H9 (cell line): ENCODE data around the gene POU2F1. TPM values are rescaled to one million over a fixed set of nuclear protein-coding genes. Genes with fewer than 3 reads are reported as not detected.

ENCODE experiments used
- DNase-seq: peaks from one replicate; pipeline ENCODE4 v3.0.0-alpha.2; 2017
- H2AFZ ChIP-seq: one replicate; pipeline ENCODE4 v1.6.1; 2013; ENCODE audit warnings: mild to moderate bottlenecking, low read length, control low read depth, moderate library complexity
- H2AK5ac ChIP-seq: 2 replicates; pipeline ENCODE4 v1.6.1; 2013; ENCODE audit warnings: low read length, control low read depth, mixed read lengths; ENCODE audit not compliant: insufficient read length
- H2BK120ac ChIP-seq: one replicate; pipeline ENCODE4 v1.6.1; 2013; ENCODE audit warnings: low read depth, mild to moderate bottlenecking, low read length, control low read depth, inconsistent platforms; ENCODE audit not compliant: poor library complexity, severe bottlenecking
- H2BK12ac ChIP-seq: 2 replicates; pipeline ENCODE4 v1.6.1; 2013; ENCODE audit warnings: low read length, control low read depth, mixed read lengths, low read depth; ENCODE audit not compliant: insufficient read length
- H2BK15ac ChIP-seq: 2 replicates; pipeline ENCODE4 v1.6.1; 2013; ENCODE audit warnings: low read depth, low read length, control low read depth
- H2BK20ac ChIP-seq: one replicate; pipeline ENCODE4 v1.6.1; 2013; ENCODE audit warnings: low read depth, mild to moderate bottlenecking, low read length, control low read depth, inconsistent platforms; ENCODE audit not compliant: poor library complexity, severe bottlenecking
- H2BK5ac ChIP-seq: 2 replicates; pipeline ENCODE4 v1.6.1; 2013; ENCODE audit warnings: low read length, control low read depth, mixed read lengths; ENCODE audit not compliant: insufficient read length
- H3K14ac ChIP-seq: 2 replicates; pipeline ENCODE4 v1.6.1; 2013; ENCODE audit warnings: low read length, control low read depth; ENCODE audit not compliant: insufficient read depth
- H3K18ac ChIP-seq: 2 replicates; pipeline ENCODE4 v1.6.1; 2013; ENCODE audit warnings: low read depth, mild to moderate bottlenecking, mixed read lengths, low read length, control low read depth; ENCODE audit not compliant: insufficient read length
- H3K23ac ChIP-seq: 2 replicates; pipeline ENCODE4 v1.6.1; 2013; ENCODE audit warnings: low read length, control low read depth, mixed read lengths, low read depth; ENCODE audit not compliant: insufficient read length
- H3K23me2 ChIP-seq: 2 replicates; pipeline ENCODE4 v1.6.1; 2013; ENCODE audit warnings: low read depth, mild to moderate bottlenecking, mixed read lengths, low read length, control low read depth; ENCODE audit not compliant: insufficient read length, poor library complexity, severe bottlenecking
- H3K27ac ChIP-seq: 2 replicates; pipeline ENCODE4 v1.5.1; 2013; ENCODE audit warnings: low read length, control low read depth, mixed read lengths, low read depth; ENCODE audit not compliant: insufficient read length
- H3K27me3 ChIP-seq: 2 replicates; pipeline ENCODE4 v1.6.1; 2013; ENCODE audit warnings: low read length, control low read depth, inconsistent platforms; ENCODE audit not compliant: insufficient read depth
- H3K4ac ChIP-seq: 2 replicates; pipeline ENCODE4 v1.6.1; 2013; ENCODE audit warnings: low read depth, mild to moderate bottlenecking, control low read depth, inconsistent platforms, low read length, moderate library complexity
- H3K4me1 ChIP-seq: 2 replicates; pipeline ENCODE4 v1.6.1; 2013; ENCODE audit warnings: low read length, control low read depth, inconsistent platforms; ENCODE audit not compliant: insufficient read depth
- H3K4me2 ChIP-seq: 2 replicates; pipeline ENCODE4 v1.6.1; 2013; ENCODE audit warnings: low read length, control low read depth, mixed read lengths; ENCODE audit not compliant: insufficient read length, insufficient read depth
- H3K56ac ChIP-seq: 2 replicates; pipeline ENCODE4 v1.6.1; 2013; ENCODE audit warnings: low read depth, mild to moderate bottlenecking, mixed read lengths, low read length, control low read depth; ENCODE audit not compliant: insufficient read length
- H3K79me1 ChIP-seq: 2 replicates; pipeline ENCODE4 v1.6.1; 2013; ENCODE audit warnings: low read depth, mild to moderate bottlenecking, moderate library complexity, low read length, control low read depth, inconsistent platforms; ENCODE audit not compliant: insufficient read depth, poor library complexity, severe bottlenecking
- H3K79me2 ChIP-seq: 2 replicates; pipeline ENCODE4 v1.6.1; 2013; ENCODE audit warnings: low read length, control low read depth, inconsistent platforms; ENCODE audit not compliant: insufficient read depth
- H3K9ac ChIP-seq: 2 replicates; pipeline ENCODE4 v1.6.1; 2013; ENCODE audit warnings: low read length, control low read depth, mixed read lengths; ENCODE audit not compliant: insufficient read length; ENCODE audit errors: extremely low read depth
- H3K9me3 ChIP-seq: one replicate; pipeline ENCODE4 v1.6.1; 2013; ENCODE audit warnings: low read depth, low read length, inconsistent platforms; ENCODE audit not compliant: control insufficient read depth
- H3T11ph ChIP-seq: one replicate; pipeline ENCODE4 v1.6.1; 2013; ENCODE audit warnings: mild to moderate bottlenecking, low read length, control low read depth, inconsistent platforms
- H4K20me1 ChIP-seq: one replicate; pipeline ENCODE4 v1.6.1; 2013; ENCODE audit not compliant: control insufficient read depth, insufficient read length, insufficient read depth
- H4K5ac ChIP-seq: 2 replicates; pipeline ENCODE4 v1.6.1; 2013; ENCODE audit warnings: low read depth, mild to moderate bottlenecking, mixed read lengths, low read length, control low read depth; ENCODE audit not compliant: insufficient read length
- H4K8ac ChIP-seq: replicated peaks from 2 replicates; pipeline ENCODE4 v1.6.1; 2013; ENCODE audit warnings: low read length, control low read depth, mixed read lengths, low read depth; ENCODE audit not compliant: insufficient read length
- H4K91ac ChIP-seq: 2 replicates; pipeline ENCODE4 v1.6.1; 2013; ENCODE audit warnings: low read depth, mild to moderate bottlenecking, moderate library complexity, mixed read lengths, low read length, control low read depth; ENCODE audit not compliant: insufficient read length
- H3K27ac Mint-ChIP-seq, 3 experiments: 2 replicates in 2 of 3; 3 replicates in 1 of 3; pipeline ENCODE4 v1.8.0; 2020 to 2021; ENCODE audit warnings: mixed read lengths in 3 of 3, mild to moderate bottlenecking in 1 of 3, moderate library complexity in 1 of 3
- H3K27me3 Mint-ChIP-seq: 2 replicates; pipeline ENCODE4 v1.8.0; 2021; ENCODE audit warnings: low read depth, mild to moderate bottlenecking, moderate library complexity, mixed read lengths
- H3K36me3 Mint-ChIP-seq, 3 experiments: 2 replicates in 2 of 3; 3 replicates in 1 of 3; pipeline ENCODE4 v1.8.0; 2020 to 2021; ENCODE audit warnings: low read depth in 3 of 3, mixed read lengths in 3 of 3; ENCODE audit not compliant: insufficient read depth in 1 of 3
- H3K4me1 Mint-ChIP-seq, 2 experiments: 2 replicates each; pipeline ENCODE4 v1.8.0; 2020; ENCODE audit warnings: mixed read lengths in 2 of 2
- H3K4me3 Mint-ChIP-seq, 2 experiments: 2 replicates in 1 of 2; 3 replicates in 1 of 2; pipeline ENCODE4 v1.8.0; 2020 to 2021; ENCODE audit warnings: mild to moderate bottlenecking in 2 of 2, mixed read lengths in 2 of 2, moderate library complexity in 1 of 2
- H3K9me3 Mint-ChIP-seq, 2 experiments: 2 replicates in 1 of 2; 3 replicates in 1 of 2; pipeline ENCODE4 v1.8.0; 2020; ENCODE audit warnings: mild to moderate bottlenecking in 2 of 2, mixed read lengths in 2 of 2, moderate library complexity in 1 of 2
- WGBS: extraction: QIAGEN DNeasy Blood & Tissue Kit; methylation state at CpG from one replicate; pipeline ENCODE4 v1.1.7; 2013; ENCODE audit warnings: missing lambda C conversion rate, low lambda C conversion rate, mixed read lengths; ENCODE audit not compliant: insufficient read length; ENCODE audit errors: extremely low coverage; 5-methylcytosine and 5-hydroxymethylcytosine counted together
- total RNA-seq: library from RNA; stranded (reverse); gene quantifications from 2 replicates; pipeline ENCODE4 v1.2.1, GENCODE V29; 2021
- TF ChIP-seq, protein P1 (sequence below): fragments of 200-600 bp; sonication (generic); conservative IDR thresholded peaks from 3 replicates; pipeline ENCODE4 v1.8.0; 2021; ENCODE audit warnings: antibody characterized with exemption, mild to moderate bottlenecking

POU2F1 gene
- total RNA-seq, 1 experiment from 2014 or later = 62.5 TPM

DNA sequence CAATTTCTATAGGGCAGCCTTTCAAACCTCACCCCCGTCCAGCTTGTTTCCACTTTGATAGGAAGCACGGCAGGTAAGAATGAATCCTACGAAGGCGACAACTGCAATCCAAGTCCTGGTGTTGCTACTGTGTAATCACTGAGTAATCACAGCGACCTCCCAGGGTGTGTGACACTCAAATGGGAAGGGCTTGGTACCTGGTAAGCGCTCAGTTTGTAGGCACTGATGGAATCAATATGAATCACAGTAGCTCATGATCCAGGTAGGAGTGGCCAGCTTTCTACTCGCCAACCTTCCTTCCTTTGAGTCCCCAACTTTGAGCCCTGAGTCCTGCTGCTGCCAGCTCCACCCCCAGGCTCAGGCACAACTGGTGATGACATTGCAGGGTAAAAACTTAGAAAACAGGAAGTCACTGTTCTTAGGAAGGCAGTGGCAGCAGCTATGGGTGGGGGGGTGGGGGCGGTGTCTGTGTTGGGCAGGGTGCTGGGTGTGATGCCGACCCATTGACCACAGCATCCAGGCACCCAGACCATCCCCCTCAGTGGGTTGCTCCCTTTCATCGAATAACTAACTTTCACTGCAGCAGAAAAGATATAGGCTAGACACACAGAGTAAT, 226.9 kb downstream of the POU2F1 start:
- no peak overlapping the region for H3K9ac ChIP-seq
- H3K4me2 ChIP-seq = no peak overlapping the region
- H2BK120ac ChIP-seq = no peak overlapping the region
- H2BK12ac ChIP-seq = no peak overlapping the region
- H3K56ac ChIP-seq = no peak overlapping the region
- no CpG with 5 or more reads among the region's 10 CpGs for WGBS
- H3K27ac ChIP-seq = no peak overlapping the region
- Mint-ChIP-seq H3K36me3 (no peaks in the 10 kb centered on the region), H3K9me3 (no peaks in the 10 kb centered on the region), H3K4me1 (peaks cover 3 to 9% of the 10 kb centered on the region in 2 experiments; a peak in 3 of 4 replicates), H3K27me3 (peaks cover 14% of the 10 kb centered on the region), H3K4me3 (no peak overlapping the region), H3K27ac (no peak overlapping the region; a peak in 1 of 7 replicates)
- H4K8ac ChIP-seq = no peak overlapping the region
- DNase-seq = no peak
- no peak overlapping the region for H4K91ac ChIP-seq
- TF ChIP-seq, protein P1, sequence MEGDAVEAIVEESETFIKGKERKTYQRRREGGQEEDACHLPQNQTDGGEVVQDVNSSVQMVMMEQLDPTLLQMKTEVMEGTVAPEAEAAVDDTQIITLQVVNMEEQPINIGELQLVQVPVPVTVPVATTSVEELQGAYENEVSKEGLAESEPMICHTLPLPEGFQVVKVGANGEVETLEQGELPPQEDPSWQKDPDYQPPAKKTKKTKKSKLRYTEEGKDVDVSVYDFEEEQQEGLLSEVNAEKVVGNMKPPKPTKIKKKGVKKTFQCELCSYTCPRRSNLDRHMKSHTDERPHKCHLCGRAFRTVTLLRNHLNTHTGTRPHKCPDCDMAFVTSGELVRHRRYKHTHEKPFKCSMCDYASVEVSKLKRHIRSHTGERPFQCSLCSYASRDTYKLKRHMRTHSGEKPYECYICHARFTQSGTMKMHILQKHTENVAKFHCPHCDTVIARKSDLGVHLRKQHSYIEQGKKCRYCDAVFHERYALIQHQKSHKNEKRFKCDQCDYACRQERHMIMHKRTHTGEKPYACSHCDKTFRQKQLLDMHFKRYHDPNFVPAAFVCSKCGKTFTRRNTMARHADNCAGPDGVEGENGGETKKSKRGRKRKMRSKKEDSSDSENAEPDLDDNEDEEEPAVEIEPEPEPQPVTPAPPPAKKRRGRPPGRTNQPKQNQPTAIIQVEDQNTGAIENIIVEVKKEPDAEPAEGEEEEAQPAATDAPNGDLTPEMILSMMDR = no peak
- no peaks in the 10 kb centered on the region for H3K27me3 ChIP-seq
- H4K20me1 ChIP-seq = no peaks in the 10 kb centered on the region
- no peaks in the 10 kb centered on the region; the same call in 1 of the 2 replicates for H3K4me1 ChIP-seq
- no peak overlapping the region for H3K23ac ChIP-seq
- H4K5ac ChIP-seq = no peak overlapping the region
- H2BK15ac ChIP-seq = no peak overlapping the region
- H2AK5ac ChIP-seq = no peak overlapping the region
- no peaks in the 10 kb centered on the region for H3K23me2 ChIP-seq
- no peak overlapping the region for H3K14ac ChIP-seq
- H3K18ac ChIP-seq = no peak overlapping the region
- no peak overlapping the region for H3T11ph ChIP-seq
- no peak overlapping the region for H2BK5ac ChIP-seq
- H3K79me1 ChIP-seq = no peaks in the 10 kb centered on the region
- H3K9me3 ChIP-seq = no peaks in the 10 kb centered on the region
- no peak overlapping the region for H2BK20ac ChIP-seq
- H3K4ac ChIP-seq = no peak overlapping the region
- H2AFZ ChIP-seq = no peak overlapping the region
- H3K79me2 ChIP-seq = no peaks in the 10 kb centered on the region
